HCT116 (cell line): ENCODE data around the gene AP1B1. TPM values are rescaled to one million over a fixed set of nuclear protein-coding genes. Genes with fewer than 3 reads are reported as not detected.
"Not testable (repeated sequence)": the region's sequence is repeated elsewhere in the genome, so short reads cannot be mapped to it uniquely, and the experiment has no call there.

Source experiments
- ATAC-seq: fragments of 200-7000 bp; cut with Tn5 transposase; 2 replicates; pipeline ENCODE4 v1.9.1; 2020; ENCODE audit warnings: mild to moderate bottlenecking, moderate library complexity
- BruUV-seq: library from RNA; stranded (reverse); fragments of 400-500 nt; replicated peaks from 2 replicates; lab custom pipeline; 2021; lab: Mats Ljungman, UMichigan
- CTCF ChIA-PET: fragments of 300-600 bp; sonication (Branson Sonifier 250); formaldehyde crosslinking; loops from one replicate; lab custom pipeline; 2021; ENCODE audit warnings: antibody characterized with exemption; lab: Charles Lee
- POLR2A ChIA-PET: fragments of 300-600, 350-600 bp; sonication (Branson Sonifier 250); formaldehyde crosslinking; loops from one replicate; lab custom pipeline; 2021; ENCODE audit warnings: antibody characterized with exemption; lab: Charles Lee
- RAD21 ChIA-PET, 2 experiments: fragments of 300-600 bp; sonication (Branson Sonifier 250); formaldehyde crosslinking; loops; one replicate each; lab custom pipeline; 2023; ENCODE audit warnings: low total read pairs in 2 of 2; ENCODE audit not compliant: uncharacterized antibody in 2 of 2, unreplicated experiment in 2 of 2, low non-redundant PET in 1 of 2; lab: Charles Lee
- DNase-seq: peaks from one replicate; pipeline ENCODE4 v3.0.0-alpha.2; 2010; ENCODE audit warnings: low read depth, low spot score
- H2AFZ ChIP-seq: fragments of 200-600 bp; shearing (Covaris generic), sonication (generic); 2 replicates; pipeline ENCODE4 v1.6.1; 2017; ENCODE audit warnings: low read depth, mixed run types, mixed read lengths, antibody characterized with exemption, low read length; ENCODE audit not compliant: poor library complexity, severe bottlenecking
- H3K27ac ChIP-seq: 2 replicates; pipeline ENCODE4 v1.5.1; 2012; ENCODE audit warnings: low read depth, low read length
- H3K27me3 ChIP-seq: fragments of 200-600 bp; sonication (generic); 2 replicates; pipeline ENCODE4 v1.6.1; 2016; ENCODE audit warnings: mixed run types, low read length, mixed read lengths; ENCODE audit not compliant: insufficient read depth
- H3K36me3 ChIP-seq, 2 experiments: fragments of 200-500 bp in 1 of 2; fragments of 200-600 bp in 1 of 2; sonication (Bioruptor generic) in 1 of 2; sonication (generic) in 1 of 2; 2 replicates each; pipeline versions ENCODE4 v1.5.1 to v1.6.1; 2014 to 2016; ENCODE audit warnings: low read length in 2 of 2, inconsistent platforms in 1 of 2, mixed read lengths in 1 of 2, mixed run types in 1 of 2; ENCODE audit not compliant: insufficient read depth in 2 of 2, control insufficient read depth in 1 of 2
- H3K4me1 ChIP-seq, 2 experiments: fragments of 200-600 bp in 1 of 2; sonication (generic) in 1 of 2; 2 replicates each; pipeline versions ENCODE4 v1.5.1 to v1.6.1; 2012 to 2017; ENCODE audit warnings: low read length in 2 of 2, inconsistent platforms in 1 of 2, mild to moderate bottlenecking in 1 of 2, mixed read lengths in 1 of 2, mixed run types in 1 of 2, moderate library complexity in 1 of 2; ENCODE audit not compliant: insufficient read depth in 2 of 2, control insufficient read depth in 1 of 2
- H3K4me2 ChIP-seq: fragments of 200-600 bp; sonication (generic); 2 replicates; pipeline ENCODE4 v1.6.1; 2017; ENCODE audit warnings: mixed run types, low read length, mixed read lengths
- H3K4me3 ChIP-seq, 2 experiments: fragments of 200-600 bp in 1 of 2; sonication (generic) in 1 of 2; replicated peaks in 1 of 2; 2 replicates each; pipeline ENCODE4 v1.5.1; 2011 to 2016; ENCODE audit warnings: low read length in 2 of 2, control low read depth in 1 of 2, low read depth in 1 of 2, mild to moderate bottlenecking in 1 of 2, mixed read lengths in 1 of 2, mixed run types in 1 of 2
- H3K79me2 ChIP-seq: fragments of 200-600 bp; sonication (generic); 2 replicates; pipeline ENCODE4 v1.6.1; 2017; ENCODE audit warnings: mild to moderate bottlenecking, mixed run types, low read length, moderate library complexity, mixed read lengths; ENCODE audit not compliant: insufficient read depth
- H3K9ac ChIP-seq: fragments of 200-600 bp; sonication (generic); 2 replicates; pipeline ENCODE4 v1.6.1; 2016; ENCODE audit warnings: low read length, mixed read lengths
- H3K9me2 ChIP-seq: fragments of 200-600 bp; sonication (generic), shearing (Covaris generic); 2 replicates; pipeline ENCODE4 v1.6.1; 2017; ENCODE audit warnings: mixed run types, mild to moderate bottlenecking, moderate library complexity; ENCODE audit not compliant: insufficient read depth
- H3K9me3 ChIP-seq, 2 experiments: fragments of 200-500 bp in 1 of 2; fragments of 200-600 bp in 1 of 2; sonication (Bioruptor generic) in 1 of 2; sonication (generic) in 1 of 2; 2 replicates each; pipeline ENCODE4 v1.6.1; 2014 to 2017; ENCODE audit warnings: low read length in 2 of 2, mixed read lengths in 2 of 2, inconsistent platforms in 1 of 2, low read depth in 1 of 2, mild to moderate bottlenecking in 1 of 2, mixed run types in 1 of 2, moderate library complexity in 1 of 2; ENCODE audit not compliant: control insufficient read depth in 1 of 2, insufficient read depth in 1 of 2
- H4K20me1 ChIP-seq: fragments of 200-600 bp; sonication (generic), shearing (Covaris generic); 2 replicates; pipeline ENCODE4 v1.6.1; 2017; ENCODE audit warnings: mixed run types, mild to moderate bottlenecking, moderate library complexity; ENCODE audit not compliant: insufficient read depth
- CEBPB ChIP-seq: IDR thresholded peaks from 2 replicates; pipeline ENCODE4 v1.6.1; 2012; ENCODE audit warnings: low read depth
- EZH2phosphoT487 ChIP-seq: fragments of 200-600 bp; IDR thresholded peaks from 2 replicates; pipeline ENCODE4 v1.6.1; 2018; ENCODE audit warnings: antibody characterized with exemption, borderline replicate concordance
- POLR2AphosphoS5 ChIP-seq: IDR thresholded peaks from 2 replicates; pipeline ENCODE4 v1.6.1; 2011; ENCODE audit warnings: mild to moderate bottlenecking, low read depth, low read length, moderate library complexity
- SIN3A ChIP-seq: IDR thresholded peaks from 2 replicates; pipeline ENCODE4 v1.6.1; 2012; ENCODE audit warnings: low read depth
- SP1 ChIP-seq: IDR thresholded peaks from 2 replicates; pipeline ENCODE4 v1.6.1; 2012; ENCODE audit warnings: low read depth
- YY1 ChIP-seq: IDR thresholded peaks from 2 replicates; pipeline ENCODE4 v1.6.1; 2011; ENCODE audit warnings: low read length, low read depth, moderate library complexity, mild to moderate bottlenecking; ENCODE audit not compliant: insufficient replicate concordance; ENCODE audit errors: extremely low read depth
- intact Hi-C: fragments of 100-400 bp; cut with micrococcal nuclease; formaldehyde crosslinking; loops from 2 replicates; pipeline ENCODE4 v1.10.0; 2022
- total RNA-seq: library from RNA; stranded (reverse); gene quantifications from one replicate; pipeline ENCODE4 v1.2.1, GENCODE V29; 2021; ENCODE audit not compliant: unreplicated experiment
- TF ChIP-seq, protein P1 (sequence below), 3 experiments: fragments of 200-600 bp in 1 of 3; sonication (generic) in 1 of 3; IDR thresholded peaks in 2 of 3; conservative IDR thresholded peaks in 1 of 3; 2 replicates each; pipeline ENCODE4 v1.5.1; 2012 to 2017; ENCODE audit warnings: low read depth in 2 of 3, low read length in 2 of 3, antibody characterized with exemption in 1 of 3, borderline replicate concordance in 1 of 3, control low read depth in 1 of 3, mild to moderate bottlenecking in 1 of 3, mixed read lengths in 1 of 3, mixed run types in 1 of 3, moderate library complexity in 1 of 3; ENCODE audit not compliant: insufficient read depth in 1 of 3
- TF ChIP-seq, protein P2 (sequence below): IDR thresholded peaks from 2 replicates; pipeline ENCODE4 v1.6.1; 2012
- TF ChIP-seq, protein P3 (sequence below): IDR thresholded peaks from 2 replicates; pipeline ENCODE4 v1.6.1; 2012

The AP1B1 gene
- total RNA-seq, 1 experiment from 2014 or later = 60.4 TPM

DNA sequence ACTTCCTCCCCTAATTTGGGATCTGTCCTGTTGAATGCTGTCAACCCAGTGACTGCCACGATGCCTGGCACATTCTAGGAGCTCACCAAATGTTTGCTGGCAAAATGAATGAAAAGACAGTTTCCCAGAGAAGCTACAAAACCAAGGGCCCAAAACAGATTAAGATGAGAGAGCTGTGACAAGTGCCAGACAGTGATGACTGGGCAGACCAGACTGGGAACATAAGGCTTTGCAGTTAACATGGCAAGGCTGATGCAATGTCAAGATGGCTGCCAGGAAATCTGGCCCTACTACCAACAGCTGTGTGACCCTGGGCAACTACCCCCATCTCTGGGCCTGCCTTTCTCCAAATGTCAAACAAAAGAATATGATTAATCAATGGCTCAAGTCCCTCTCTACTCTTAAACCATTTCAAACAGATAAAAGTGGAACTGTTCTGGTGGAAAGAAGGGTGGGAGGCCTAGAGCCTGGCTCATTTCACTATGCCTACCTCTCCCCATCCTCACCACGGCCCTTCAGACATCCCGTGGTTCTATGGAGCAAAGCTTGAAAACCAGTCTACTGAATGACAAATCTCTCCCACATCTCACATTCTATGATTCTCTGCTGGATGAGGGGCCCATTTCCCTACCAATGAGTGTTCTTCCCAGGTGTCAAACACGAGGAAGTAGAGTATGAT, 12.8 kb downstream of the AP1B1 start:
- H3K36me3 ChIP-seq = peaks cover 0 to 2% of the 10 kb centered on the region in 2 experiments; a peak in 2 of 4 replicates
- no peak for ATAC-seq
- H3K9me3 ChIP-seq = no peaks in the 10 kb centered on the region
- no peaks in the 10 kb centered on the region for H4K20me1 ChIP-seq
- no peak overlapping the region for H2AFZ ChIP-seq
- TF ChIP-seq SP1 = no peak
- H3K27me3 ChIP-seq = no peaks in the 10 kb centered on the region
- intact Hi-C loops = no loop called here
- peaks cover 54% of the 10 kb centered on the region for H3K79me2 ChIP-seq
- no TSS peak for BruUV-seq
- ChIA-PET CTCF (no interaction called here), POLR2A (no interaction called here), RAD21 (no interaction called here)
- no peak for DNase-seq
- peaks cover 5 to 17% of the 10 kb centered on the region in 2 experiments for H3K4me1 ChIP-seq
- no peaks in the 10 kb centered on the region for H3K9me2 ChIP-seq
- no peak overlapping the region for H3K9ac ChIP-seq
- H3K4me3 ChIP-seq = no peak overlapping the region
- no peak overlapping the region for H3K27ac ChIP-seq
- no peak overlapping the region for H3K4me2 ChIP-seq

DNA sequence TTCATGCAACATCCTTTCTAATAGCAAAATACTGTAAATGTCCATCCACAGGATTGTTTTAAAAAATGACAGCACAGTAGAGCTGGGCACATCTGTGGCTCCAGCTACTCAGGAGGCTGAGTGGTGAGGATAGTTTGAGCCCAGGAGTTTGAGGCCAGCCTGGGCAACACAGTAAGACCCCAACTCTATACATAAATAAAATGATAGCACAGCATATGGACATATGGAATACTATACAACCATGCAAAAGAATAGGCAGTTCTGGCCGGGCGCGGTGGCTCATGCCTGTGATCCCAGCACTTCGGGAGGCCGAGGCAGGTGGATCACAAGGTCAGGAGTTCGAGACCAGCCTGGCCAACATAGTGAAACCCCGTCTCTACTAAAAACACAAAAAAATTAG, 13.6 kb downstream of the AP1B1 start:
- H4K20me1 ChIP-seq, H2AFZ ChIP-seq, H3K9me2 ChIP-seq, ATAC-seq, H3K4me3 ChIP-seq, H3K27ac ChIP-seq, RAD21 ChIA-PET, H3K36me3 ChIP-seq, H3K4me2 ChIP-seq, H3K9ac ChIP-seq, H3K27me3 ChIP-seq, CTCF ChIA-PET, DNase-seq, BruUV-seq, H3K9me3 ChIP-seq, POLR2A ChIA-PET, intact Hi-C loops: not testable (repeated sequence)
- Histone ChIP-seq H3K79me2 (peaks cover 47% of the 10 kb centered on the region), H3K4me1 (peaks cover 5 to 15% of the 10 kb centered on the region in 2 experiments)

DNA sequence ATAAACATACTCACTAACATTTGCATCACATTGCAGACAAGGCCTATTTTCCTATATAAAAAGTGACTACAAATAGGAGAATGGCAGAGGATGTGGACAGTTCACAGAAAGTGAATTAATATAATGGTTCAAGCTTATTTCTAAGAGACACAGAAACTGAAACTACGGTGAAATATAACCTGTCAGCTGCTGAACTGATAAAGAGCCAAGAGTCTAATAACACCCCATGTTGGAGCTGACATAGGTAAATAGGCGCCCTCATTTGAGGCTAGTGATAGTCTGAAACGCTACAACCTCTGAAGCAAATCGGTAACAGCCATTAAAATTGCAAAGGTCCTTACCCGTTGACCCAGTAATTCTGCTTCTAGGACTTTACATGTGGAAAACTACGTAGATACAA, 14.0 kb downstream of the AP1B1 start:
- no peak overlapping the region for H3K27ac ChIP-seq
- no peak overlapping the region for H3K9ac ChIP-seq
- RAD21 ChIA-PET = no interaction called here
- peaks cover 6 to 19% of the 10 kb centered on the region in 2 experiments for H3K4me1 ChIP-seq
- no peak overlapping the region for H2AFZ ChIP-seq
- intact Hi-C loops = no loop called here
- no peaks in the 10 kb centered on the region for H3K9me3 ChIP-seq
- peaks cover 0 to 2% of the 10 kb centered on the region in 2 experiments; a peak in 2 of 4 replicates for H3K36me3 ChIP-seq
- POLR2A ChIA-PET = no interaction called here
- no peak overlapping the region for H3K4me3 ChIP-seq
- TF ChIP-seq, protein P1, sequence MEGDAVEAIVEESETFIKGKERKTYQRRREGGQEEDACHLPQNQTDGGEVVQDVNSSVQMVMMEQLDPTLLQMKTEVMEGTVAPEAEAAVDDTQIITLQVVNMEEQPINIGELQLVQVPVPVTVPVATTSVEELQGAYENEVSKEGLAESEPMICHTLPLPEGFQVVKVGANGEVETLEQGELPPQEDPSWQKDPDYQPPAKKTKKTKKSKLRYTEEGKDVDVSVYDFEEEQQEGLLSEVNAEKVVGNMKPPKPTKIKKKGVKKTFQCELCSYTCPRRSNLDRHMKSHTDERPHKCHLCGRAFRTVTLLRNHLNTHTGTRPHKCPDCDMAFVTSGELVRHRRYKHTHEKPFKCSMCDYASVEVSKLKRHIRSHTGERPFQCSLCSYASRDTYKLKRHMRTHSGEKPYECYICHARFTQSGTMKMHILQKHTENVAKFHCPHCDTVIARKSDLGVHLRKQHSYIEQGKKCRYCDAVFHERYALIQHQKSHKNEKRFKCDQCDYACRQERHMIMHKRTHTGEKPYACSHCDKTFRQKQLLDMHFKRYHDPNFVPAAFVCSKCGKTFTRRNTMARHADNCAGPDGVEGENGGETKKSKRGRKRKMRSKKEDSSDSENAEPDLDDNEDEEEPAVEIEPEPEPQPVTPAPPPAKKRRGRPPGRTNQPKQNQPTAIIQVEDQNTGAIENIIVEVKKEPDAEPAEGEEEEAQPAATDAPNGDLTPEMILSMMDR (IDR thresholded peaks at IDR 0.05 in 2 of 3, conservative IDR thresholded peaks at IDR 0.05 in 1 of 3; ENCODE audit: borderline replicate concordance in 1 of 3, insufficient read depth in 1 of 3, low read depth in 2 of 3, low read length in 2 of 3) = no peak
- TF ChIP-seq YY1 = no peak
- TF ChIP-seq POLR2AphosphoS5 = no peak
- TF ChIP-seq, protein P2, sequence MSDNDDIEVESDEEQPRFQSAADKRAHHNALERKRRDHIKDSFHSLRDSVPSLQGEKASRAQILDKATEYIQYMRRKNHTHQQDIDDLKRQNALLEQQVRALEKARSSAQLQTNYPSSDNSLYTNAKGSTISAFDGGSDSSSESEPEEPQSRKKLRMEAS = no peak
- TF ChIP-seq, protein P3, sequence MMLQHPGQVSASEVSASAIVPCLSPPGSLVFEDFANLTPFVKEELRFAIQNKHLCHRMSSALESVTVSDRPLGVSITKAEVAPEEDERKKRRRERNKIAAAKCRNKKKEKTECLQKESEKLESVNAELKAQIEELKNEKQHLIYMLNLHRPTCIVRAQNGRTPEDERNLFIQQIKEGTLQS = no peak
- TF ChIP-seq SIN3A = no peak
- no peak for TF ChIP-seq EZH2phosphoT487
- no peak for TF ChIP-seq CEBPB
- DNase-seq = no peak
- CTCF ChIA-PET = interaction anchor here (0.8 kb wide), 1 partner anchor 220 kb away, joined by 3 read pairs; no protein-coding TSS in a partner anchor
- H3K4me2 ChIP-seq = no peak overlapping the region
- no peaks in the 10 kb centered on the region for H4K20me1 ChIP-seq
- peaks cover 43% of the 10 kb centered on the region for H3K79me2 ChIP-seq
- no peaks in the 10 kb centered on the region for H3K27me3 ChIP-seq
- no peaks in the 10 kb centered on the region for H3K9me2 ChIP-seq
- ATAC-seq = no peak
- BruUV-seq = no TSS peak
